PC-3 (cell line): ENCODE results near the gene SCGB1D4.

Experiments
- EZH2 ChIP-seq: fragments of 300-600 bp; sonication (generic); IDR thresholded peaks from one replicate; pipeline ENCODE4 v1.6.1; 2017; ENCODE audit warnings: antibody characterized with exemption, mild to moderate bottlenecking, low read length; ENCODE audit not compliant: unreplicated experiment
- EZH2phosphoT487 ChIP-seq: fragments of 300-600 bp; sonication (generic); IDR thresholded peaks from 2 replicates; pipeline ENCODE4 v1.6.1; 2018; ENCODE audit warnings: mild to moderate bottlenecking, antibody characterized with exemption, low read length, borderline replicate concordance
- TF ChIP-seq, protein P1 (sequence below): fragments of 300-600 bp; sonication (generic); conservative IDR thresholded peaks from 2 replicates; pipeline ENCODE4 v1.5.1; 2017; ENCODE audit warnings: antibody characterized with exemption, low read depth, mild to moderate bottlenecking, low read length

GRCh38 chr11:62260261-62260953, 38.5 kb downstream of the SCGB1D4 start:
- TF ChIP-seq, protein P1, sequence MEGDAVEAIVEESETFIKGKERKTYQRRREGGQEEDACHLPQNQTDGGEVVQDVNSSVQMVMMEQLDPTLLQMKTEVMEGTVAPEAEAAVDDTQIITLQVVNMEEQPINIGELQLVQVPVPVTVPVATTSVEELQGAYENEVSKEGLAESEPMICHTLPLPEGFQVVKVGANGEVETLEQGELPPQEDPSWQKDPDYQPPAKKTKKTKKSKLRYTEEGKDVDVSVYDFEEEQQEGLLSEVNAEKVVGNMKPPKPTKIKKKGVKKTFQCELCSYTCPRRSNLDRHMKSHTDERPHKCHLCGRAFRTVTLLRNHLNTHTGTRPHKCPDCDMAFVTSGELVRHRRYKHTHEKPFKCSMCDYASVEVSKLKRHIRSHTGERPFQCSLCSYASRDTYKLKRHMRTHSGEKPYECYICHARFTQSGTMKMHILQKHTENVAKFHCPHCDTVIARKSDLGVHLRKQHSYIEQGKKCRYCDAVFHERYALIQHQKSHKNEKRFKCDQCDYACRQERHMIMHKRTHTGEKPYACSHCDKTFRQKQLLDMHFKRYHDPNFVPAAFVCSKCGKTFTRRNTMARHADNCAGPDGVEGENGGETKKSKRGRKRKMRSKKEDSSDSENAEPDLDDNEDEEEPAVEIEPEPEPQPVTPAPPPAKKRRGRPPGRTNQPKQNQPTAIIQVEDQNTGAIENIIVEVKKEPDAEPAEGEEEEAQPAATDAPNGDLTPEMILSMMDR = no peak
- TF ChIP-seq EZH2phosphoT487 = no peak
- no peak for TF ChIP-seq EZH2
